GM23338 (cell line): ENCODE measurements around the gene PRSS27.

Source experiments
- CREB1 ChIP-seq: fragments of 250-450 bp; sonication (Bioruptor Pico); IDR thresholded peaks from 2 replicates; pipeline ENCODE4 v1.5.0; 2020; ENCODE audit warnings: low read depth, mild to moderate bottlenecking, moderate library complexity
- CTCF ChIP-seq, 2 experiments: fragments of 200-600 bp in 1 of 2; sonication (generic) in 1 of 2; conservative IDR thresholded peaks; 2 replicates each; pipeline versions ENCODE4 v1.5.1 to v1.6.1; 2016 to 2017; ENCODE audit warnings: antibody characterized with exemption in 2 of 2, low read depth in 2 of 2, mild to moderate bottlenecking in 2 of 2, moderate library complexity in 1 of 2
- EZH2 ChIP-seq: fragments of 200-600 bp; sonication (generic); IDR thresholded peaks from one replicate; pipeline ENCODE4 v1.8.0; 2017; ENCODE audit warnings: antibody characterized with exemption, mild to moderate bottlenecking, low read depth; ENCODE audit not compliant: unreplicated experiment
- EZH2phosphoT487 ChIP-seq: fragments of 200-600 bp; sonication (generic); IDR thresholded peaks from one replicate; pipeline ENCODE4 v1.8.1; 2018; ENCODE audit warnings: antibody characterized with exemption; ENCODE audit not compliant: unreplicated experiment
- JUNB ChIP-seq: IDR thresholded peaks from one replicate; pipeline ENCODE4 v1.6.1; 2016; ENCODE audit warnings: antibody characterized with exemption; ENCODE audit not compliant: unreplicated experiment
- NANOG ChIP-seq: IDR thresholded peaks from 2 replicates; pipeline ENCODE4 v1.6.1; 2016; ENCODE audit warnings: antibody characterized with exemption, borderline replicate concordance
- POLR2AphosphoS5 ChIP-seq: IDR thresholded peaks from 2 replicates; pipeline ENCODE4 v1.6.1; 2016; ENCODE audit warnings: antibody characterized with exemption, low read depth
- REST ChIP-seq: IDR thresholded peaks from one replicate; pipeline ENCODE4 v1.6.1; 2018; ENCODE audit warnings: antibody characterized with exemption; ENCODE audit not compliant: unreplicated experiment
- STAT1 ChIP-seq: IDR thresholded peaks from one replicate; pipeline ENCODE4 v1.6.1; 2016; ENCODE audit warnings: antibody characterized with exemption; ENCODE audit not compliant: unreplicated experiment
- ZNF331 ChIP-seq: fragments of 250-450 bp; sonication (Bioruptor Pico); IDR thresholded peaks from 2 replicates; pipeline ENCODE4 v1.5.0; 2020; ENCODE audit warnings: low read depth, mild to moderate bottlenecking, moderate library complexity
- TF ChIP-seq, protein P1 (sequence below): IDR thresholded peaks from 2 replicates; pipeline ENCODE4 v1.6.1; 2016; ENCODE audit warnings: antibody characterized with exemption

DNA sequence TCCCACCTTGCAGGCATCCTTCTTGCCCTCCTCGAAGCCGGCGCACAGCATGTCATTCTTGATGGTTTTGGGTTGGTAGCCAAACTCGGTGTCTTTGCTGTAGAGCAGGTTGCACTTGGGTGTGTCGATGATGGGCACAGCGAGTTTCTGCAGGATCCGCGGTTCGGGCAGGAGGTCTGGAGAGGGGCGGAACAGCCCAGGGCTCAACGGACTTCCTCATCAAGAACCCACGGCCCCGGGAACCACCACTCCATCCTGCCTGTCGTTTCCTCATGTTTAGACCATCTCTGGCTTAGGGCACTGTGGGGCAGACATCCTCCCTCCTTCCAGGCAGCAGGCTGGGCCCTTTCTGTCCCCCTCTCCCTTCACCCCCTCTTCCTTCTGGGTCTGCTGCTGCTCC lies 6.5 kb downstream of the PRSS27 start:
- TF ChIP-seq POLR2AphosphoS5 (no peak), CTCF (conservative IDR thresholded peaks at IDR 0.05; ENCODE audit: low read depth in 2 of 2) (no peak), EZH2 (no peak), CREB1 (CRISPR knock-in tag) (no peak), REST (no peak), EZH2phosphoT487 (no peak), JUNB (no peak), STAT1 (no peak), NANOG (no peak), ZNF331 (CRISPR knock-in tag) (no peak)
- TF ChIP-seq, protein P1, sequence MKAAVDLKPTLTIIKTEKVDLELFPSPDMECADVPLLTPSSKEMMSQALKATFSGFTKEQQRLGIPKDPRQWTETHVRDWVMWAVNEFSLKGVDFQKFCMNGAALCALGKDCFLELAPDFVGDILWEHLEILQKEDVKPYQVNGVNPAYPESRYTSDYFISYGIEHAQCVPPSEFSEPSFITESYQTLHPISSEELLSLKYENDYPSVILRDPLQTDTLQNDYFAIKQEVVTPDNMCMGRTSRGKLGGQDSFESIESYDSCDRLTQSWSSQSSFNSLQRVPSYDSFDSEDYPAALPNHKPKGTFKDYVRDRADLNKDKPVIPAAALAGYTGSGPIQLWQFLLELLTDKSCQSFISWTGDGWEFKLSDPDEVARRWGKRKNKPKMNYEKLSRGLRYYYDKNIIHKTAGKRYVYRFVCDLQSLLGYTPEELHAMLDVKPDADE: no peak
